NK-92 treated with Interleukin-12 subunit alpha and Interleukin-12 subunit beta, amount 100 ng/mL, for 24 hours (cell line): ENCODE results near the gene HPS5.
"Not testable (repeated sequence)": the region's sequence is repeated elsewhere in the genome, so short reads cannot be mapped to it uniquely, and the experiment has no call there.

Source experiments
- DNase-seq: peaks from one replicate; lab custom pipeline; 2025; lab: John Stamatoyannopoulos, UW

Gene HPS5

GRCh38 chr11:18271206-18271605 is 50.7 kb downstream of the HPS5 start:
- DNase-seq: no peak

DNA sequence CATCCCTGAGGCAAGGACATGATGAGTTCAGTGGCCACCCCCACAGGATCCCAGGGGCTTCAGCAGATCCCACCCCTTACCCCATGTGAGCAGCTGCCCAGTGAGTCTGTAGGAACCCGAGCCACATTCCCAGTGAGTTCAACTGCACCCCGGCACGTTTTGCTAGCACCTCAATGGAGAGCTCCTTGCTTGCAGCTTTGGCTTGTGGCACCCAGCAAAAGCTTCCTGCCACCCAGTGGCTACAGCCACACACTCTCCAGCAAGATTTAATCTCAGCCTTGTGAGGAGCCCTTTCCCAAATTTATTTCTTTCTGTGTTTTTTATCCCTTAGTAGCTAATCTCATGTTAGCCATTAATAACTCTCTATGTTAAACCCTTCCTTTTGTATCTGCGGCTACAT is 51.8 kb downstream of the HPS5 start:
- no peak for DNase-seq

DNA sequence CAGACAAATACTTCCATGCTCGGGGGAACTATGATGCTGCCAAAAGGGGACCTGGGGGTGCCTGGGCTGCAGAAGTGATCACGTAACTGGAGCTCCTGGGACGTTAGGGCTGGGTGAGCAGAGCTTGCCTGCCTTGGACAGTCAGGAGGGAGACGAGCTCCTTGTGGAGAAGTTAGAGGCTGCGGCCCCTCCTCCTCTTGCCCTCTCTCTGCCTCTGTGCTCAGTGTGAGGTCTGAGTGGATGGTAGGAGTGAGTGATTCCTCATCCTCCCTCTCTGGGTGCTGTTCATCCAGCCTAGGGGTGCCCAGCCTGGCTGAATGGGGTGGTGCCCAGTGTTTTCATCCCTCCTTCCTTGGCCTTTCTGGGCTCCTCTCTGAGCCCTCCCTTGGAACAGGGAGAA is 52.7 kb downstream of the HPS5 start:
- DNase-seq: not testable (repeated sequence)

DNA sequence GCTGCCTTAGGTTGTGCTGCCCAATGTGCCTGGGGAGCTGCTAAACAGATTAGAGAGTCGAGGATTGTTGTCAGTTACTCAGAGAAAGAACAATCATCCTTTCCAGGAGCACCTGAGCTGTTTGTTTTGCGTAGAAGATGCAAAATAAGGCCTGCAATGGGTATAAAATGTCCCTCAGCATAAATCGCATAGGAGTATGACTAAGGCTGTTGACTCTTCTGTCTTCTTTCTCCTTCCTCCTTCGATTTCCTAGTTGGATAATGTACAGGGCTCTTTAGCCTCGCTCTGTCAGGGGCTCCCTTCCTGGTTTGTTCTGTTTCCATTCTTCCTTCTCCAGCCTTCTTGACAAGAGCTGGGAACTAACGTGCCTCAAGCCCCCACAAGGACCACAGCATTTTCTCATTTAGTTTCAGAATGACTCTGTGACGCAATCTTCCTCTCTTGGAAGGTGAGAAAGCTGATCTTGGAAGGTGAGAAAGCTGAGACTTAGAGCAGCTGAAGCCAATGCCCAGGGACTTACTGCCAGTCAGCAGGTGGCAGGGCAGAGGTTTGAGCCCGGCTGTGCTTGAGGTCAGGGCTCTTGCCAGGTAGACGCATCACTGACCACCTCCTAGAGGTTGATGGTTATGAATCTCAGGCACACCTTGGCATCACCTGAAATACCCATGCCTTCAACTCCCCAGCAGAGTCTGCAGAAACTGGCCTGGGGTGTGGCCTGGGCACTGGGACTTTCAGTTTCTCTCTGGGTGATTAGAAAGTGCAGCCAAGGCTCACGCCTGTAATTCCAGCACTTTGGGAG is 54.4 kb downstream of the HPS5 start:
- DNase-seq: not testable (repeated sequence)

GRCh38 chr11:18265949-18266348 is 56.0 kb downstream of the HPS5 start, which contains the start of gene SAA1:
TSS of gene SAA1 (plus strand) at chr11:18266264. CDS start at chr11:18266888, 624 bp downstream.
- no peak for DNase-seq

DNA sequence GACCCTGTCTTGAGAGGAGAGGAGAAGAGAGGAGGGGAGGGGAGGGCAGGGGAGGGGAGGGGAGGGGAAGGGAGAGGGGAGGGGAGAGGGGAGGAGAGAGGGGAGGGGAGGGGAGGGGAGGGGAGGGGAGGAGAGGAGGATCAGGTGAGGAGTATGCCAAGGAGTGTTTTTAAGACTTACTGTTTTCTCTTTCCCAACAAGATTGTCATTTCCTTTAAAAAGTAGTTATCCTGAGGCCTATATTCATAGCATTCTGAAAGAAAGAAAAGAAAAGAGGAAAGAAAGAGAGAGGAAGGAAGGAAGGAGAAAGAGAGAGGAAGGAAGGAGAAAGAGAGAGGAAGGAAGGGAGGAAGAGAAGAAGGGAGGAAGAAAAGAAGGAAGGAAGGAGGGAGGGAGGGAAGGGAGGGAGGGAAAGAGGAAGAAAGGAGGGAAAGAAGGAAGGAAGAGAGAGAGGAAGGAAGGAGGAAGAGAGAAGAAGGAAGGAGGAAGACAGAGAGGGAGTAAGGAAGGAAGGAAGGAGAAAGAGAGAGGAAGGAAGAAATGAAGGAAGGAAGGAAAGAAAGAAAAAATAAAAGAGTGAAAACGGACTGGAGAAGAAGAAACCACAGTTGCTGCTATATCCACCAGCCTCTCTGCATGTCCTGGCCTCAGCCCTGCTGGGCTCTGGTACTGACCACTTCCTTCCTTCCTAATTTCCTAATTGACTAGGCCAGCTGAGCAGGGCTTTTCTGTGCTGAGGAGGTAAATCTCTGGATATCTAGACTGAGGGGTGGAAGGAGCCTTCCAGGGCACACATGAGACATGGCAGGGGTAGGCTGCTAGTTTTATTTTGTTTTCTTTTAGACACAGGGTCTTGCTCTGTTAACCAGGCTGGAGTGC is 57.0 kb downstream of the HPS5 start:
- DNase-seq: no peak

- DNase-seq: no peak
Measured at GRCh38 chr11:18264035-18264434, 57.9 kb downstream of the HPS5 start.

- DNase-seq: not testable (repeated sequence)
Measured at GRCh38 chr11:18262681-18263350, 59.1 kb downstream of the HPS5 start.

- no peak for DNase-seq
Measured at GRCh38 chr11:18261721-18262120, 60.2 kb downstream of the HPS5 start.

- DNase-seq: no peak
Measured at GRCh38 chr11:18259259-18259658, 62.7 kb downstream of the HPS5 start.

GRCh38 chr11:18254781-18255361 is 67.1 kb downstream of the HPS5 start:
- no peak for DNase-seq

GRCh38 chr11:18253778-18254338 is 68.1 kb downstream of the HPS5 start:
- no peak for DNase-seq

GRCh38 chr11:18253233-18253632 is 68.7 kb downstream of the HPS5 start:
- DNase-seq: no peak

- DNase-seq: no peak
Measured at GRCh38 chr11:18248561-18248960, 73.4 kb downstream of the HPS5 start, which contains the start of gene SAA2. TSS of gene SAA2 (minus strand) at chr11:18248668. CDS start at chr11:18248011, 657 bp downstream.

GRCh38 chr11:18247191-18247581 is 74.8 kb downstream of the HPS5 start:
- not testable (repeated sequence) for DNase-seq

DNA sequence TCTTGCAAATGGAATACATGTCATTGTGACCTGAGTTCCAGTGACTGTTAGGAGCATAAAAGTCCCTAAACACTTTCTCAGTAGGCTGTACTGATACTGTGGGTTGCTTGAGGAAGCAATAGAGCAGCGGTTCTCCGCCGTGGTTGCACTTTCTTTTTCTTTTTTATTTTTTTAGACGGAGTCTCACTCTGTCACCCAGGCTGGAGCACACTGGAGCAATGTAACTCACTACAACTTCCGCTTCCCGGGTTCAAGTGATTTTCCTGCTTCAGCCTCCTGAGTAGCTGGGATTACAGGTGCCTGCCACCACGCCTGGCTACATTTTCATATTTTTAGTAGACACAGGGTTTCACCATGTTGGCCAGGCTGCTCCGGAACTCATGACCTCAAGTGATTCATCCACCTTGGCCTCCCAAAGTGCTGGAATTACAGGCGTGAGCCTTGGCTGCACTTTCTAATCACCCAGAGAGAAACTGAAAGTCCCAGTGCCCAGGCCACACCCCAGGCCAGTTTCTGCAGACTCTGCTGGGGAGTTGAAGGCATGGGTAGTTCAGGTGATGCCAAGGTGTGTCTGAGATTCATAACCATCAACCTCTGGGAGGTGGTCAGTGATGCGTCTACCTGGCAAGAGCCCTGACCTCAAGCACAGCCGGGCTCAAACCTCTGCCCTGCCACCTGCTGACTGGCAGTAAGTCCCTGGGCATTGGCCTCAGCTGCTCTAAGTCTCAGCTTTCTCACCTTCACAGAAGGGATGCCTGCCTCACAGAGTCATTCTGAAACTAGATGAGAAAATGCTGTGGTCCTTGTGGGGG is 75.4 kb downstream of the HPS5 start:
- DNase-seq: peak; percentile 16

- no peak for DNase-seq
Measured at GRCh38 chr11:18245396-18245795, 76.5 kb downstream of the HPS5 start.

DNA sequence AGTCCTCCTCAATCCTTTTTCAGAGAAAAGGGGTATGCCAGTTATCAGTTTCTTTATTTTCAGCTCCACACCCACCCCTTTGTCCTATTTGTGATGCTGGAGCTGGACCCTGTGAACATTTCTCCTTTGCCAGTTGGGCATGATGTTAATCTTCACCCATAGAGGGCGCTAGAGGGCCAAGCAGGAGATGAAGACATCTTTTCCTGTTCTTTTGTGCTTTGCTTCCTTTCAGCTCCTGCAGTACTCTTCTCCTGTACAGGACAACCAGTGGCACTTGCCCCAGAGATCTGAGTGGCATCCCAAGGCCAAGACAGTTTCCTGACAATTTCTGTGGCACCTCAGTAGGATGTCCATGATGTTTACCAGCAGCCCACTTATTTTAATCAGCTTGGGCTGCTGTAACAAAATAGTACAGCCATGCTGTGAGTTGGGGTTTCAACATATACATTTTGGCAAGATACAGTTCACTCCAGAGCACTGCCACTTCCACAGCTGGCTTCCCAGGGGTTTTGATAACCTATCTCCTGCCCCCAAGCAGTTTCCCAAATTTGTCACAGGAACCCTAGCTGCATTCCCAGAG is 78.1 kb downstream of the HPS5 start:
- DNase-seq: peak; percentile 31

GRCh38 chr11:18239655-18240054 is 82.3 kb downstream of the HPS5 start:
- DNase-seq: no peak

- no peak for DNase-seq
Measured at GRCh38 chr11:18236664-18237356, 85.1 kb downstream of the HPS5 start, which contains the start of gene SAA4. TSS of gene SAA4 (minus strand) at chr11:18236802. CDS start at chr11:18235926, 876 bp downstream.
